Smooth muscle cell (in vitro differentiated cells): ENCODE results near the gene DFFB. TPM values are rescaled to one million over a fixed set of nuclear protein-coding genes. Genes with fewer than 3 reads are reported as not detected.

ENCODE experiments used
- DNase-seq: peaks from one replicate; lab custom pipeline; 2025; ENCODE audit not compliant: unreplicated experiment; lab: John Stamatoyannopoulos, UW
- H2AFZ ChIP-seq: fragments of 200-600 bp; sonication (generic); 2 replicates; pipeline ENCODE4 v1.6.0; 2016; ENCODE audit warnings: antibody characterized with exemption, low read depth, mild to moderate bottlenecking
- H3F3A ChIP-seq: fragments of 200-600 bp; sonication (generic); 2 replicates; pipeline ENCODE4 v1.6.0; 2017; ENCODE audit warnings: antibody characterized with exemption, low read depth
- H3K27ac ChIP-seq: fragments of 200-600 bp; sonication (generic); 2 replicates; pipeline ENCODE4 v1.5.1; 2016; ENCODE audit warnings: low read depth, mild to moderate bottlenecking
- H3K27me3 ChIP-seq: fragments of 200-600 bp; sonication (generic); 2 replicates; pipeline ENCODE4 v1.6.1; 2016; ENCODE audit warnings: low read depth, mild to moderate bottlenecking
- H3K36me3 ChIP-seq: fragments of 200-600 bp; sonication (generic); 2 replicates; pipeline ENCODE4 v1.5.1; 2016; ENCODE audit warnings: low read depth
- H3K4me1 ChIP-seq: fragments of 200-600 bp; sonication (generic); 2 replicates; pipeline ENCODE4 v1.5.1; 2016; ENCODE audit warnings: low read depth
- H3K4me2 ChIP-seq: fragments of 200-600 bp; sonication (generic); 2 replicates; pipeline ENCODE4 v1.6.0; 2016; ENCODE audit warnings: mild to moderate bottlenecking
- H3K4me3 ChIP-seq: fragments of 200-600 bp; sonication (generic); 2 replicates; pipeline ENCODE4 v1.5.1; 2016; ENCODE audit warnings: mild to moderate bottlenecking
- H3K79me2 ChIP-seq: fragments of 200-600 bp; sonication (generic); 2 replicates; pipeline ENCODE4 v1.6.0; 2016; ENCODE audit warnings: low read depth, mild to moderate bottlenecking
- H3K9ac ChIP-seq: fragments of 200-600 bp; sonication (generic); 2 replicates; pipeline ENCODE4 v1.6.0; 2016; ENCODE audit warnings: low read depth
- H3K9me3 ChIP-seq: fragments of 200-600 bp; sonication (generic); replicated peaks from 2 replicates; pipeline ENCODE4 v1.5.1; 2016; ENCODE audit warnings: low read depth
- H4K20me1 ChIP-seq: fragments of 200-600 bp; sonication (generic); 2 replicates; pipeline ENCODE4 v1.6.0; 2016; ENCODE audit warnings: low read depth
- CTCF ChIP-seq: fragments of 200-600 bp; sonication (generic); IDR thresholded peaks from 2 replicates; pipeline ENCODE4 v1.5.1; 2017; ENCODE audit warnings: borderline replicate concordance, mild to moderate bottlenecking, antibody characterized with exemption; ENCODE audit not compliant: insufficient read depth, poor library complexity, severe bottlenecking
- WGBS: methylation state at CpG from one replicate; pipeline ENCODE4 v1.1.7; 2016; ENCODE audit warnings: low lambda C conversion rate; 5-methylcytosine and 5-hydroxymethylcytosine counted together
- polyA plus RNA-seq: library from polyadenylated mRNA; unstranded; fragments of >200 nt; fragmentation: Nextera tagmentation; extraction: Ambion mirVana; gene quantifications from 2 replicates; pipeline ENCODE4 v1.2.1, GENCODE V29; 2016
- total RNA-seq: library from RNA; depleted of rRNA; stranded (reverse); fragments of >200 nt; gene quantifications from 2 replicates; pipeline ENCODE4 v1.2.3, GENCODE V29; 2014

DFFB gene
- total and polyA plus RNA-seq, 2 experiments from 2014 or later, result 3.3 to 4.5 TPM

GRCh38 chr1:3841491-3841890, 15.8 kb upstream of the DFFB start:
- TF ChIP-seq CTCF, result no peak
- H4K20me1 ChIP-seq, result no peaks in the 10 kb centered on the region
- 98% methylated on average over 7 of the region's 7 CpGs for WGBS

GRCh38 chr1:3842912-3843311, 14.4 kb upstream of the DFFB start:
- WGBS, result 95% methylated on average over 9 of the region's 9 CpGs
- Histone ChIP-seq H3K27ac (no peak overlapping the region), H3K27me3 (no peaks in the 10 kb centered on the region), H3K4me3 (no peak overlapping the region), H3K9ac (no peak overlapping the region), H3K4me1 (no peaks in the 10 kb centered on the region), H3K36me3 (peaks cover 26% of the 10 kb centered on the region), H3K9me3 (no peaks in the 10 kb centered on the region), H3F3A (no peaks in the 10 kb centered on the region), H3K4me2 (no peak overlapping the region), H3K79me2 (no peaks in the 10 kb centered on the region), H4K20me1 (no peaks in the 10 kb centered on the region), H2AFZ (no peak overlapping the region)
- no peak for TF ChIP-seq CTCF
- no peak for DNase-seq

More at GRCh38 chr1:3841491-3841890, 15.8 kb upstream of the DFFB start:
- no peaks in the 10 kb centered on the region for H3K9me3 ChIP-seq
- no peak for DNase-seq
- H3K79me2 ChIP-seq, result no peaks in the 10 kb centered on the region
- H3K4me1 ChIP-seq, result no peaks in the 10 kb centered on the region
- no peak overlapping the region for H3K4me3 ChIP-seq
- H3K27ac ChIP-seq, result no peak overlapping the region
- H3K36me3 ChIP-seq, result peaks cover 34% of the 10 kb centered on the region
- no peaks in the 10 kb centered on the region for H3F3A ChIP-seq
- no peak overlapping the region for H3K9ac ChIP-seq
- H3K27me3 ChIP-seq, result no peaks in the 10 kb centered on the region
- no peak overlapping the region for H2AFZ ChIP-seq
- no peak overlapping the region for H3K4me2 ChIP-seq

GRCh38 chr1:3846541-3846940, 10.7 kb upstream of the DFFB start:
- Histone ChIP-seq H4K20me1 (no peaks in the 10 kb centered on the region), H3K36me3 (peaks cover 5% of the 10 kb centered on the region), H3K27me3 (no peaks in the 10 kb centered on the region), H3K4me1 (no peaks in the 10 kb centered on the region), H3K9me3 (no peaks in the 10 kb centered on the region), H3K4me2 (no peak overlapping the region), H3K4me3 (no peak overlapping the region), H3K9ac (no peak overlapping the region), H3K79me2 (no peaks in the 10 kb centered on the region), H2AFZ (no peak overlapping the region), H3K27ac (no peak overlapping the region), H3F3A (no peaks in the 10 kb centered on the region)
- DNase-seq, result no peak
- TF ChIP-seq CTCF, result no peak
- 94% methylated on average over 3 of the region's 3 CpGs for WGBS

GRCh38 chr1:3847081-3847480, 10.2 kb upstream of the DFFB start:
- no peak for TF ChIP-seq CTCF
- WGBS, result 95% methylated on average over 6 of the region's 6 CpGs
- H3K36me3 ChIP-seq, result peaks cover 5% of the 10 kb centered on the region

More at GRCh38 chr1:3847081-3847480, 10.2 kb upstream of the DFFB start:
- H3F3A ChIP-seq, result no peaks in the 10 kb centered on the region
- no peak overlapping the region for H3K27ac ChIP-seq
- H3K4me3 ChIP-seq, result no peak overlapping the region
- no peaks in the 10 kb centered on the region for H3K79me2 ChIP-seq
- no peak overlapping the region for H3K9ac ChIP-seq
- H2AFZ ChIP-seq, result no peak overlapping the region
- no peaks in the 10 kb centered on the region for H3K9me3 ChIP-seq
- H3K4me1 ChIP-seq, result no peaks in the 10 kb centered on the region
- H3K27me3 ChIP-seq, result no peaks in the 10 kb centered on the region
- no peak for DNase-seq
- no peak overlapping the region for H3K4me2 ChIP-seq
- peaks cover under 1% of the 10 kb centered on the region for H4K20me1 ChIP-seq
